Measurements from ENCODE around the gene FIGNL1.

FIGNL1 gene

GRCh38 chr7:50446542-50446960 lies 3.6 kb downstream of the FIGNL1 start:
- H3K4me2 ChIP-seq (ENCODE audit: low read depth, low read length, poor library complexity, severe bottlenecking): no peak overlapping the region
- no peak overlapping the region for H3K27ac ChIP-seq (ENCODE audit: low read depth, low read length)
- peaks cover 85% of the 10 kb centered on the region for H3K79me2 ChIP-seq (ENCODE audit: insufficient read depth, low read length)
- H3K27me3 ChIP-seq (ENCODE audit: low read length): no peaks in the 10 kb centered on the region
- peaks cover 18% of the 10 kb centered on the region; the same call in 1 of the 2 replicates for H3F3A ChIP-seq (ENCODE audit: insufficient read depth)
- peaks cover 55% of the 10 kb centered on the region for H3K36me3 ChIP-seq (ENCODE audit: low read length)
- H3K9ac ChIP-seq (ENCODE audit: low read length): no peak overlapping the region
- H3K9me2 ChIP-seq (replicated peaks; ENCODE audit: insufficient read depth, low read length): no peaks in the 10 kb centered on the region
- TF ChIP-seq EZH2phosphoT487 (conservative IDR thresholded peaks at IDR 0.05; ENCODE audit: low read length) (no peak), CTCF (IDR thresholded peaks at IDR 0.05; ENCODE audit: insufficient read depth, low read length, poor library complexity, severe bottlenecking) (no peak)
- H3K4me3 ChIP-seq (ENCODE audit: insufficient read depth, low read length, poor library complexity, severe bottlenecking): no peak overlapping the region
- no peaks in the 10 kb centered on the region for H3K9me3 ChIP-seq (ENCODE audit: insufficient read depth, low read length)
- peaks cover 26% of the 10 kb centered on the region for H4K20me1 ChIP-seq (ENCODE audit: low read depth, low read length)
- H2AFZ ChIP-seq (ENCODE audit: low read depth, low read length, severe bottlenecking): no peak overlapping the region

GRCh38 chr7:50436133-50436806 lies 13.9 kb downstream of the FIGNL1 start:
- H3K27me3 ChIP-seq (ENCODE audit: low read length): no peaks in the 10 kb centered on the region
- no peak overlapping the region for H2AFZ ChIP-seq (ENCODE audit: low read depth, low read length, severe bottlenecking)
- H3K36me3 ChIP-seq (ENCODE audit: low read length): peaks cover 17% of the 10 kb centered on the region
- no peak overlapping the region for H3K9ac ChIP-seq (ENCODE audit: low read length)
- H3K9me3 ChIP-seq (ENCODE audit: insufficient read depth, low read length): no peaks in the 10 kb centered on the region
- peaks cover 20% of the 10 kb centered on the region for H3K79me2 ChIP-seq (ENCODE audit: insufficient read depth, low read length)
- H3K27ac ChIP-seq (ENCODE audit: low read depth, low read length): no peak overlapping the region
- no peak overlapping the region for H3K4me3 ChIP-seq (ENCODE audit: insufficient read depth, low read length, poor library complexity, severe bottlenecking)
- H3K9me2 ChIP-seq (replicated peaks; ENCODE audit: insufficient read depth, low read length): no peaks in the 10 kb centered on the region
- TF ChIP-seq EZH2phosphoT487 (conservative IDR thresholded peaks at IDR 0.05; ENCODE audit: low read length): no peak
- H3F3A ChIP-seq (ENCODE audit: insufficient read depth): peaks cover 15% of the 10 kb centered on the region
- H3K4me2 ChIP-seq (ENCODE audit: low read depth, low read length, poor library complexity, severe bottlenecking): no peak overlapping the region
- no peaks in the 10 kb centered on the region for H4K20me1 ChIP-seq (ENCODE audit: low read depth, low read length)

- H3K9me2 ChIP-seq (replicated peaks; ENCODE audit: insufficient read depth, low read length): no peaks in the 10 kb centered on the region
- no peaks in the 10 kb centered on the region for H4K20me1 ChIP-seq (ENCODE audit: low read depth, low read length)
- H3K4me2 ChIP-seq (ENCODE audit: low read depth, low read length, poor library complexity, severe bottlenecking): no peak overlapping the region
- H3F3A ChIP-seq (ENCODE audit: insufficient read depth): peaks cover 15% of the 10 kb centered on the region
- H3K36me3 ChIP-seq (ENCODE audit: low read length): no peaks in the 10 kb centered on the region
- no peaks in the 10 kb centered on the region for H3K9me3 ChIP-seq (ENCODE audit: insufficient read depth, low read length)
- no peaks in the 10 kb centered on the region for H3K27me3 ChIP-seq (ENCODE audit: low read length)
- no peak overlapping the region for H3K27ac ChIP-seq (ENCODE audit: low read depth, low read length)
- H3K9ac ChIP-seq (ENCODE audit: low read length): no peak overlapping the region
- no peaks in the 10 kb centered on the region for H3K79me2 ChIP-seq (ENCODE audit: insufficient read depth, low read length)
- H3K4me3 ChIP-seq (ENCODE audit: insufficient read depth, low read length, poor library complexity, severe bottlenecking): no peak overlapping the region
- no peak for TF ChIP-seq EZH2phosphoT487 (conservative IDR thresholded peaks at IDR 0.05; ENCODE audit: low read length)
- TF ChIP-seq CTCF (IDR thresholded peaks at IDR 0.05; ENCODE audit: insufficient read depth, low read length, poor library complexity, severe bottlenecking): no peak
- H2AFZ ChIP-seq (ENCODE audit: low read depth, low read length, severe bottlenecking): no peak overlapping the region
Observed at GRCh38 chr7:50431722-50432305, 18.3 kb downstream of the FIGNL1 start.

- TF ChIP-seq EZH2phosphoT487 (conservative IDR thresholded peaks at IDR 0.05; ENCODE audit: low read length): no peak
- no peak for TF ChIP-seq CTCF (IDR thresholded peaks at IDR 0.05; ENCODE audit: insufficient read depth, low read length, poor library complexity, severe bottlenecking)
- Histone ChIP-seq H3K27me3 (ENCODE audit: low read length) (no peaks in the 10 kb centered on the region), H3K9me3 (ENCODE audit: insufficient read depth, low read length) (no peaks in the 10 kb centered on the region), H3F3A (ENCODE audit: insufficient read depth) (peaks cover 15% of the 10 kb centered on the region), H4K20me1 (ENCODE audit: low read depth, low read length) (no peaks in the 10 kb centered on the region), H3K4me2 (ENCODE audit: low read depth, low read length, poor library complexity, severe bottlenecking) (no peak overlapping the region), H3K36me3 (ENCODE audit: low read length) (no peaks in the 10 kb centered on the region), H3K79me2 (ENCODE audit: insufficient read depth, low read length) (no peaks in the 10 kb centered on the region), H3K9me2 (replicated peaks; ENCODE audit: insufficient read depth, low read length) (no peaks in the 10 kb centered on the region), H2AFZ (ENCODE audit: low read depth, low read length, severe bottlenecking) (no peak overlapping the region), H3K27ac (ENCODE audit: low read depth, low read length) (no peak overlapping the region), H3K9ac (ENCODE audit: low read length) (no peak overlapping the region), H3K4me3 (ENCODE audit: insufficient read depth, low read length, poor library complexity, severe bottlenecking) (no peak overlapping the region)
Observed at GRCh38 chr7:50431316-50431715, 18.8 kb downstream of the FIGNL1 start.

All from SU-DHL-6 (cell line).